OCI-LY3 (cell line): ENCODE measurements around the gene GJD3.
A peak's percentile ranks its signal among the peaks of the same experiment; 100 is the strongest.

Source experiments
- H2AFZ ChIP-seq: fragments of 200-600, 300-600 bp; shearing (Covaris generic); 2 replicates; pipeline ENCODE4 v1.6.0; 2014; ENCODE audit warnings: antibody characterized with exemption, low read depth, low read length
- H3K27ac ChIP-seq: fragments of 200-600, 300-600 bp; sonication (generic); 2 replicates; pipeline ENCODE4 v1.5.1; 2014; ENCODE audit warnings: mild to moderate bottlenecking, low read length, moderate library complexity, mixed read lengths
- H3K27me3 ChIP-seq: fragments of 200-600, 300-600 bp; sonication (generic); 2 replicates; pipeline ENCODE4 v1.6.1; 2014; ENCODE audit warnings: low read depth, low read length, mixed read lengths
- H3K36me3 ChIP-seq: fragments of 200-600, 300-600 bp; sonication (generic); replicated peaks from 2 replicates; pipeline ENCODE3; 2014; ENCODE audit warnings: low read depth, low read length, mixed read lengths
- H3K4me1 ChIP-seq: fragments of 300-600, 200-600 bp; sonication (generic); 2 replicates; pipeline ENCODE4 v1.6.1; 2014; ENCODE audit warnings: low read length, mixed read lengths
- H3K4me2 ChIP-seq: fragments of 200-600, 300-600 bp; sonication (generic); 2 replicates; pipeline ENCODE4 v1.6.1; 2014; ENCODE audit warnings: low read length, mixed read lengths
- H3K4me3 ChIP-seq: fragments of 300-600, 200-600 bp; sonication (generic); 2 replicates; pipeline ENCODE4 v1.5.1; 2014; ENCODE audit warnings: antibody characterized with exemption, mild to moderate bottlenecking, low read length, moderate library complexity
- H3K79me2 ChIP-seq: fragments of 300-600, 200-600 bp; shearing (Covaris generic); 2 replicates; pipeline ENCODE4 v1.6.1; 2014; ENCODE audit warnings: mild to moderate bottlenecking, low read length, mixed read lengths
- H3K9ac ChIP-seq: fragments of 300-600, 200-600 bp; shearing (Covaris generic); 2 replicates; pipeline ENCODE4 v1.6.0; 2014; ENCODE audit warnings: mild to moderate bottlenecking, low read length, moderate library complexity
- H3K9me3 ChIP-seq: fragments of 200-600, 300-600 bp; shearing (Covaris generic); 2 replicates; pipeline ENCODE4 v1.6.1; 2014; ENCODE audit warnings: low read length, mixed read lengths; ENCODE audit not compliant: insufficient read depth
- H4K20me1 ChIP-seq: fragments of 200-600, 300-600 bp; sonication (generic); 2 replicates; pipeline ENCODE4 v1.6.1; 2016; ENCODE audit warnings: low read length, mixed read lengths; ENCODE audit not compliant: insufficient read depth
- CTCF ChIP-seq: fragments of 200-600, 300-600 bp; sonication (generic); IDR thresholded peaks from 2 replicates; pipeline ENCODE4 v1.5.1; 2014; ENCODE audit warnings: antibody characterized with exemption, low read length, low read depth
- EZH2phosphoT487 ChIP-seq: fragments of 200-600 bp; shearing (Covaris generic); IDR thresholded peaks from 2 replicates; pipeline ENCODE4 v1.6.1; 2018; ENCODE audit warnings: antibody characterized with exemption, mixed run types, low read depth

The GJD3 gene

GRCh38 chr17:40321961-40322357 lies 42.6 kb downstream of the GJD3 start:
- no peak overlapping the region for H2AFZ ChIP-seq
- peak overlapping the region; percentile 94 for H3K27ac ChIP-seq
- H3K4me3 ChIP-seq: peak overlapping the region; percentile 93
- no peaks in the 10 kb centered on the region for H3K36me3 ChIP-seq
- no peaks in the 10 kb centered on the region for H3K9me3 ChIP-seq
- H3K9ac ChIP-seq: peak overlapping the region; percentile 76
- H4K20me1 ChIP-seq: peaks cover 43% of the 10 kb centered on the region
- H3K4me2 ChIP-seq: peak overlapping the region; percentile 96
- TF ChIP-seq CTCF: no peak
- TF ChIP-seq EZH2phosphoT487: no peak
- H3K4me1 ChIP-seq: peaks cover 81% of the 10 kb centered on the region
- H3K27me3 ChIP-seq: no peaks in the 10 kb centered on the region
- H3K79me2 ChIP-seq: peaks cover 88% of the 10 kb centered on the region

- H3K4me3 ChIP-seq: peak overlapping the region; percentile 93
- no peaks in the 10 kb centered on the region for H3K36me3 ChIP-seq
- peaks cover 77% of the 10 kb centered on the region for H3K4me1 ChIP-seq
Measured at GRCh38 chr17:40321524-40321929, 43.0 kb downstream of the GJD3 start.

DNA sequence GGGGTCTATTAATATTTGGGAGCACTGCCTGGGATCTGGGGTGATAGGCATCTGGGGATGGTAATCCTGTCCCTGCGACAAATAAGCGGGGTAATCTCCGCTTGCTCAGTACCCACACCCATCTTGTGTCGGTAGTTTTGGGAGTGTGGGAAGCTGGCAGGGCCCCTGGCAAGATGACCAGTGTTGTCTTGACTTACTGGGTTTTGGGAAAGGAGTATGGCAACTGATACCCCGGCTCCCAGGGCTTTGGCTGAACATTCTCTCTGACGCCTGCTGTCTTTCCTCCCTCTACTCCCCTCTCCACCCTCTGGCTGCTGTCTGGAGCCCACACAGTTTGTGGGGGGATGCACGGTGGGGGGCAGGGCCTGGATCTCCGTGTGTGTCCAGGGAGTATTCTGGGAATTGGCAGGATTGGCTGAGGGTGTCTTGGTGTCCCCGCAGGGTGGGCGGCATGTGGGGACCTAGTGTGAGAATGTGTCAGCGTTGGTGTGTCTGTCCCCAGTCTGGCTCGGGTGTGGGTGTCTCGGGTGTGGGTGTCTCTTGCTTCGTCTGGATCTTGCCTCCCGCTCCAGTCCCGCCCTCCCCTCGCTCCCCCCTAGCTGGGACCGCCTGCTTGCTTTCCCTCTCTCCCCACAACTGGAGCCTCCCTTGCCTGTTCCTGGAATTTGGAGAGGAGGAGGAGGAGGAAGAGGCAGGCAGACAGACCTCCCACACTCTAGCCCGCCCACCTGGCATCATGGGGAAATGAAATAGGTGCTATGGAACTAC lies 43.6 kb downstream of the GJD3 start:
- H3K27ac ChIP-seq: no peak overlapping the region
- H3K27me3 ChIP-seq: no peaks in the 10 kb centered on the region
- H2AFZ ChIP-seq: no peak overlapping the region
- peak overlapping the region; percentile 93 for H3K4me3 ChIP-seq
- peaks cover 77% of the 10 kb centered on the region for H3K79me2 ChIP-seq
- H3K4me2 ChIP-seq: peak overlapping the region; percentile 96
- no peaks in the 10 kb centered on the region for H3K36me3 ChIP-seq
- peaks cover 71% of the 10 kb centered on the region for H3K4me1 ChIP-seq
- H3K9ac ChIP-seq: peak overlapping the region; percentile 94; the same call in 1 of the 2 replicates
- no peaks in the 10 kb centered on the region for H3K9me3 ChIP-seq
- H4K20me1 ChIP-seq: peaks cover 33% of the 10 kb centered on the region
- TF ChIP-seq EZH2phosphoT487: no peak
- TF ChIP-seq CTCF: no peak

More at GRCh38 chr17:40321524-40321929, 43.0 kb downstream of the GJD3 start:
- peak overlapping the region; percentile 94 for H3K27ac ChIP-seq
- no peaks in the 10 kb centered on the region for H3K9me3 ChIP-seq
- TF ChIP-seq CTCF (no peak), EZH2phosphoT487 (no peak)
- no peaks in the 10 kb centered on the region for H3K27me3 ChIP-seq
- H3K4me2 ChIP-seq: peak overlapping the region; percentile 96
- H4K20me1 ChIP-seq: peaks cover 39% of the 10 kb centered on the region
- no peak overlapping the region for H2AFZ ChIP-seq
- peak overlapping the region; percentile 76; the same call in 1 of the 2 replicates for H3K9ac ChIP-seq
- peaks cover 83% of the 10 kb centered on the region for H3K79me2 ChIP-seq

GRCh38 chr17:40319651-40320540 lies 44.6 kb downstream of the GJD3 start:
- Histone ChIP-seq H3K36me3 (no peaks in the 10 kb centered on the region), H3K4me3 (peak overlapping the region; percentile 93), H3K27ac (peak overlapping the region; percentile 25; the same call in 1 of the 2 replicates), H3K27me3 (no peaks in the 10 kb centered on the region), H3K9ac (peak overlapping the region; percentile 94; the same call in 1 of the 2 replicates), H4K20me1 (peaks cover 31% of the 10 kb centered on the region), H3K79me2 (peaks cover 68% of the 10 kb centered on the region), H2AFZ (no peak overlapping the region), H3K4me1 (peaks cover 62% of the 10 kb centered on the region), H3K4me2 (peak overlapping the region; percentile 96), H3K9me3 (no peaks in the 10 kb centered on the region)
- TF ChIP-seq CTCF (no peak), EZH2phosphoT487 (no peak)
